Tibial nerve (tissue), 4 donors: ENCODE measurements around the gene ARHGAP26.

ENCODE experiments used
- CTCF ChIP-seq, 5 experiments: fragments of 200-600 bp in 3 of 5; fragments of 450-650 bp in 2 of 5; sonication (generic) in 3 of 5; IDR thresholded peaks; one replicate each; pipeline ENCODE4 v1.5.1; 2016 to 2019; ENCODE audit warnings: antibody characterized with exemption in 5 of 5, mild to moderate bottlenecking in 3 of 5, moderate library complexity in 2 of 5
- EP300 ChIP-seq, 2 donors: sonication (generic); formaldehyde crosslinking; IDR thresholded peaks; one replicate each; pipeline ENCODE4 v1.6.1; 2017; ENCODE audit warnings: antibody characterized with exemption in 2 of 2, mild to moderate bottlenecking in 1 of 2

- TF ChIP-seq CTCF (IDR thresholded peaks at IDR 0.05) (no peak), EP300 (IDR thresholded peaks at IDR 0.05) (no peak)
Observed at GRCh38 chr5:143166661-143167420, 396.7 kb downstream of the ARHGAP26 start.
